Heart right ventricle (tissue), 16 donors: ENCODE data around the gene KAT7. TPM values are rescaled to one million over a fixed set of nuclear protein-coding genes. Genes with fewer than 3 reads are reported as not detected.
A peak's percentile ranks its signal among the peaks of the same experiment; 100 is the strongest.

ENCODE experiments used
- ATAC-seq, 8 donors: fragments of 200-7000 bp; cut with Tn5 transposase; one replicate each; pipeline ENCODE4 v1.9.1; 2020; ENCODE audit warnings: mild to moderate bottlenecking in 8 of 8, moderate library complexity in 8 of 8, moderate number of reproducible peaks in 1 of 8
- DNase-seq, 2 donors: peaks; one replicate each; pipeline ENCODE4 v3.0.0-alpha.2; 2020
- H3K27ac ChIP-seq, 10 donors: fragments of 200-600 bp; sonication (generic) in 2 of 10; one replicate each; pipeline versions ENCODE4 v1.5.0 to v1.8.0; 2020 to 2022; ENCODE audit warnings: mild to moderate bottlenecking in 3 of 10
- H3K27me3 ChIP-seq, 7 donors: fragments of 200-600 bp; one replicate each; pipeline ENCODE4 v1.8.0; 2021 to 2022; ENCODE audit warnings: mild to moderate bottlenecking in 2 of 7
- H3K36me3 ChIP-seq, 9 donors: fragments of 200-600 bp; sonication (generic) in 1 of 9; one replicate each; pipeline versions ENCODE4 v1.5.0 to v1.8.0; 2020 to 2022; ENCODE audit warnings: mild to moderate bottlenecking in 2 of 9
- H3K4me1 ChIP-seq, 9 donors: fragments of 200-600 bp; sonication (generic) in 1 of 9; one replicate each; pipeline versions ENCODE4 v1.5.0 to v1.8.0; 2020 to 2022; ENCODE audit warnings: mild to moderate bottlenecking in 4 of 9
- H3K4me3 ChIP-seq, 10 donors: fragments of 200-600 bp; sonication (generic) in 2 of 10; one replicate each; pipeline versions ENCODE4 v1.5.0 to v1.8.0; 2020 to 2022; ENCODE audit warnings: mild to moderate bottlenecking in 7 of 10, moderate library complexity in 2 of 10
- H3K9me3 ChIP-seq, 11 donors: fragments of 200-600 bp in 10 of 11; sonication (generic) in 2 of 11; one replicate each; pipeline versions ENCODE4 v1.5.0 to v1.8.0; 2013 to 2022; ENCODE audit warnings: mild to moderate bottlenecking in 2 of 11, control low read depth in 1 of 11, moderate library complexity in 1 of 11
- CTCF ChIP-seq, 9 donors: fragments of 200-600 bp; sonication (generic) in 2 of 9; IDR thresholded peaks; one replicate each; pipeline versions ENCODE4 v1.5.0 to v1.8.0; 2021 to 2022; ENCODE audit warnings: antibody characterized with exemption in 9 of 9, mild to moderate bottlenecking in 5 of 9, moderate library complexity in 1 of 9
- WGBS, 2 donors: extraction: QIAGEN DNeasy Blood & Tissue Kit; methylation state at CpG; one replicate each; pipeline ENCODE4 v1.1.7; 2013; ENCODE audit warnings: inconsistent platforms in 1 of 2; 5-methylcytosine and 5-hydroxymethylcytosine counted together
- intact Hi-C, 10 donors: fragments of 100-400 bp; cut with DNase I; formaldehyde crosslinking; loops; one replicate each; pipeline versions ENCODE4 v1.11.1 to v1.14.2; 2022
- long read RNA-seq, 3 donors: library from polyadenylated mRNA; unstranded; transcript quantifications; one replicate each; pipeline ENCODE4 v2.0.0, GENCODE V29; 2020 to 2021
- polyA plus RNA-seq, 2 donors: library from polyadenylated mRNA; stranded (reverse); fragments of 200-250 nt; gene quantifications; one replicate each; pipeline ENCODE4 v1.2.3, GENCODE V29; 2013
- total RNA-seq, 10 donors: library from RNA; stranded (reverse); fragmentation: NEBNext Ultra II Directional in 3 of 10; extraction: Animal tissue kit (Norgen Biotek cat#: 25700) in 3 of 10; gene quantifications; one replicate each; pipeline versions ENCODE4 v1.2.1 to v1.2.4, GENCODE V29; 2021 to 2023
- donor health status: Arrhythmogenic right ventricular cardiomyopathy.
- donor health status: ischemic (EF 13 %, LVEDD 7.1; RV severe dilation, severe dysfunction).
- donor health status: healthy with polysubstance abuse.
- donor health status: DM: no; HTN: yes; CAD: no.
- donor health status: DM: no; HTN: no; CAD: no.
- donor health status: ischemic (EF 25% LVEDD 6.9; RV normal size, moderate dysfunction).
- donor health status: ischemic (EF 25% LVEDD 5.7; RV mildly dilated, moderate dysfunction).
- donor health status: healthy.
- donor health status: DM: yes; HTN: yes; CAD: no.
- donor health status: Ischemic cardiomyopathy.
- donor health status: ischemic (EF 35%, LVEDD 5.7; RV mildly dilated, moderate dysfunction).
- donor health status: nonischemic (EF 11% LVEDD 7.7; RV severe dilation, severe dysfunction).
- donor health status: DM: yes; HTN: yes; CAD: no.
- donor health status: PGD.
- donor health status: ischemic (EF 29% LVEDD 5.4; RV normal size, mild dysfunction).
- donor health status: nonischemic (EF 23%, LVEDD 6.1; RV moderate dilation, normal function).

KAT7 gene
- 10 to 100 TPM; 48.9 to 81.3 (median 66.3) TPM for total RNA-seq
- 10 to 100 TPM in 1 of 2 donors, 1 to 10 TPM in 1; 5.9 to 16.7 TPM for polyA plus RNA-seq
- long read RNA-seq, donor 1, full-length matches to known transcripts: 29 of 40 reads
- long read RNA-seq, donor 1, partial matches to known transcripts: 3 of 40 reads
- long read RNA-seq, donor 1, other reads (novel, unspliced or antisense): 8 of 40 reads
- long read RNA-seq, donor 2, full-length matches to known transcripts: 33 of 47 reads
- long read RNA-seq, donor 2, partial matches to known transcripts: 11 of 47 reads
- long read RNA-seq, donor 2, other reads (novel, unspliced or antisense): 3 of 47 reads
- long read RNA-seq, donor 3, full-length matches to known transcripts: 42 of 52 reads
- long read RNA-seq, donor 3, partial matches to known transcripts: 8 of 52 reads
- long read RNA-seq, donor 3, other reads (novel, unspliced or antisense): 2 of 52 reads

DNA sequence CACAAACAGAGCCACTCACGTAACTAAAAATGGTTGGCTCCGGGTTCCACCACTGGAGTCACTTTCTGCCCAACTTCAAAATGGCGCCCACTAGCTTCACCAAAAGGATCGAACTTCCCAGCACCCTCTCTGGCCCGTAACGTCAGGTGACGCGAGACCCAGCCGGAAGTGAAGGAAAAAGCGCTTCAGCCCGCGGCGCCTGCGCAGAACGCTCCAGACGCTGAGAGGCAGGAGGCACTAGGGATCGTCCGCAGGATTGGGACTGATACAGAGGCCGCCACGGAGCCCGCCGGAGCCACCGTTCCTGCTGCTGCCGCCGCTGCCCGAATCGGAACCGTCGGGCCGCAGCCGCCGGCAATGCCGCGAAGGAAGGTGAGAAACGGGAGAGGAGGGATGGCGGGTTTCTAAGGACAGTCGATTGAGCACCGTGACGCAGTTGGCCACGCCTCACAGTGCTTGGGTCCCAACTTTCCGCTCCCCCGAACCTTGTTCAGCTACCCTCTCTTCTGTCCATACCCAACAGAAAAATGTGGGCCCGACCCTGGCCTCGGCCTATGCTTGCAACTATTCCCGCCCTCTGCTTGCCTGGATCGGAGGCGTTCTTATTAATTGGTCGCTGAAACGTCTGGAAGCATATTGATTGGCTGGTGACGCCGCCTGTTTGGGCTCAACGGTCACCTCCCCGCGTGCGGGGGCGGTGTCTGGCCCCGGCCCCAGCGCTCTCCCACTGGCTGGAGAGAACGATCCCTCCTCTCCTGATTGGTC, at the start of gene KAT7:
Gene KAT7, plus strand, starts transcription at position 204 of the 765 bp plus-strand sequence. Its CDS starts 154 bp downstream, at position 358.
- ATAC-seq (peak; percentile 95 to 97 (median 96)), DNase-seq (peak; percentile 99)
- H3K36me3 ChIP-seq: peaks cover 0 to 41% (median 19%) of the 10 kb centered on the region in 9 donors
- peak in 1 of 9 donors; percentile 41 for TF ChIP-seq CTCF (IDR thresholded peaks at IDR 0.05)
- intact Hi-C loops: loop anchor here in 7 of 10 donors (2.0 to 10.0 kb wide), 8 partner anchors 56 to 224 kb away; partner anchors contain the start of genes TAC4 (in 3 of the 7) and SLC35B1 (in 1 of the 7)
- peak within 1 kb of the TSS; percentile 88 to 100 (median 98) for H3K27ac ChIP-seq
- H3K9me3 ChIP-seq: no peaks in the 10 kb centered on the region
- WGBS, 2 donors: 0% methylated on average over 59 of the region's 59 CpGs
- no peaks in the 10 kb centered on the region for H3K27me3 ChIP-seq
- H3K4me3 ChIP-seq: peak within 1 kb of the TSS; percentile 77 to 100 (median 94)
- peaks cover 6 to 67% (median 57%) of the 10 kb centered on the region in 9 donors for H3K4me1 ChIP-seq

GRCh38 chr17:49739641-49740271, 48.7 kb upstream of the KAT7 start:
- Histone ChIP-seq H3K9me3 (no peaks in the 10 kb centered on the region), H3K27ac (peak overlapping the region in 7 of 10 donors; percentile 15 to 87 (median 66)), H3K36me3 (no peaks in the 10 kb centered on the region), H3K4me1 (peaks cover 18 to 81% (median 63%) of the 10 kb centered on the region in 9 donors), H3K27me3 (no peaks in the 10 kb centered on the region), H3K4me3 (peak overlapping the region in 1 of 10 donors; percentile 42)
- 27 to 29% methylated on average over 7 of the region's 7 CpGs for WGBS, 2 donors
- DNase-seq: peak; percentile 78 to 81
- intact Hi-C loops: no loop called here
- no peak for TF ChIP-seq CTCF (IDR thresholded peaks at IDR 0.05)
- ATAC-seq: peak; percentile 54 to 89 (median 78)

DNA sequence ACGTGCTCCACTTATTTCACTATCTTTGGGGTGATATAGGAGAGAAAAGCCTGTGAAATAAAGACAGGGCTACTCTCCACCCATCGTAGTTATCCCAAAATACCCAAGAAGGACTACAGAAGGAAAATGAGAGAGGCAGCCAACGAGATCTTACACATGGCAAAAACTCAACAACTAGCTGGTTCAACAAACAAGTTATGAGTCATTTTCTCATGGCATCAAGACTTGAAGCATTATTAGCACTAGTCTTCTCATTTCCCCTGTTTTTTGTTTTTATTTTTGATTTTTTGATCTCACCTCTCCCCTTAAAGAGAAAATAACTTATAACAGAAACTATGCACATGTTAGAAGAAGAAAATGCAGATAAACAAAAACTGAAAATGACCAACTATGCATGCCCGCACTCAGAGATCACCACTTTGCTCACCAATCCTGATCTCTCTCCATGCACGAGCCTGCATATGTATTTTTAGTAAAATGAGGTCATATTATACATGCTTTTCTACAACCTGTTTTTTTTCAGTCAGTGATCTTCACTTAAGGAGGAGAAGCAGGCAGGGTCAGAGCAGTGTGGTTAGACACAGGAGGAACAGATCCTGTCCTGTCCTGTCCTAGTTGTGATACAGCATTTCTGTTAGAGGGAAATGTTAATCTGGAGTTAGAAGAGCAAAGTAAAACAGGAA, 47.3 kb upstream of the KAT7 start:
- H3K4me3 ChIP-seq: peak overlapping the region in 2 of 10 donors; percentile 3 to 42
- no peak for TF ChIP-seq CTCF (IDR thresholded peaks at IDR 0.05)
- intact Hi-C loops: no loop called here
- H3K9me3 ChIP-seq: no peaks in the 10 kb centered on the region
- H3K4me1 ChIP-seq: peaks cover 18 to 91% (median 75%) of the 10 kb centered on the region in 9 donors
- 39 to 43% methylated on average over 5 of the region's 5 CpGs for WGBS, 2 donors
- H3K36me3 ChIP-seq: no peaks in the 10 kb centered on the region
- DNase-seq: no peak
- no peaks in the 10 kb centered on the region for H3K27me3 ChIP-seq
- peak overlapping the region in 9 of 10 donors; percentile 51 to 87 (median 69) for H3K27ac ChIP-seq
- ATAC-seq: peak in 4 of 8 donors; percentile 30 to 56 (median 44)
